ENCODE results near the gene SPIB. TPM values are rescaled to one million over a fixed set of nuclear protein-coding genes. Genes with fewer than 3 reads are reported as not detected.

The SPIB gene
- 1.00 TPM for polyA plus RNA-seq (ENCODE audit: insufficient read length)
- long read RNA-seq, donor 1, partial matches to known transcripts = 0 of 2 reads
- long read RNA-seq, donor 1, other reads (novel, unspliced or antisense) = 0 of 2 reads
- long read RNA-seq, donor 2, partial matches to known transcripts = 0 of 1 reads
- long read RNA-seq, donor 2, other reads (novel, unspliced or antisense) = 0 of 1 reads
- long read RNA-seq, donor 3, partial matches to known transcripts = 0 of 1 reads
- long read RNA-seq, donor 3, other reads (novel, unspliced or antisense) = 0 of 1 reads
- long read RNA-seq, donor 4 = 0 reads
- long read RNA-seq, donor 5, partial matches to known transcripts = 0 of 3 reads
- long read RNA-seq, donor 5, other reads (novel, unspliced or antisense) = 0 of 3 reads
- long read RNA-seq, donor 6 = 0 reads
- long read RNA-seq, donor 7, partial matches to known transcripts = 0 of 3 reads
- long read RNA-seq, donor 7, other reads (novel, unspliced or antisense) = 0 of 3 reads
- long read RNA-seq, donor 8 = 0 reads

- no peak for DNase-seq
Observed at GRCh38 chr19:50418176-50419021, at the start of gene SPIB. SPIB (plus strand) TSS chr19:50418938; CDS start chr19:50418963, 25 bp downstream.

DNA sequence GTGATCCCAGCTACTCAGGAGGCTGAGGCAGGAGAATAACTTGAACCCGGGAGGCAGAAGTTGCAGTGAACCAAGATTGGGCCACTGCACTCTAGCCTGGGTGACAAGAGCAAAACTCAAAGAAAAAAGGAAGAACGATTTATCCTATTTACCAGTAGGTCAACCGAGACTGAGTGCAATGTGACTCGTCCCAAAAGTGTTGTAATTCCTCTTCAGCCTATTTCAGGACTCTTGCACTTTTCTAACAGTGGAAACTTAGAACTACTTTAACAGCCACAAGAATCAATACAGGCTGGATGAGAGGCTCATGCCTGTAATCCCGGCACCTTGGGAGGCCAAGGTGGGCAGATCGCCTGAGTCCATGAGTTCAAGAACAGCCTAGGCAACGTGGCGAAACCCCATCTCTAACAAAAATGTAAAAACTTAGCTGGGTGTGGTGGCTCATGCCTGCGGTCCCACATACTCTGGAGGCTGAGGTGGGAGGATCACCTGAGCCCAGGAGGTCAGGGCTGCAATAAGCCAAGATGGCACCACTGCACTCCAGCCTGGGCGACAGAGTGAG lies 46.7 kb upstream of the SPIB start:
- DNase-seq = no peak

DNA sequence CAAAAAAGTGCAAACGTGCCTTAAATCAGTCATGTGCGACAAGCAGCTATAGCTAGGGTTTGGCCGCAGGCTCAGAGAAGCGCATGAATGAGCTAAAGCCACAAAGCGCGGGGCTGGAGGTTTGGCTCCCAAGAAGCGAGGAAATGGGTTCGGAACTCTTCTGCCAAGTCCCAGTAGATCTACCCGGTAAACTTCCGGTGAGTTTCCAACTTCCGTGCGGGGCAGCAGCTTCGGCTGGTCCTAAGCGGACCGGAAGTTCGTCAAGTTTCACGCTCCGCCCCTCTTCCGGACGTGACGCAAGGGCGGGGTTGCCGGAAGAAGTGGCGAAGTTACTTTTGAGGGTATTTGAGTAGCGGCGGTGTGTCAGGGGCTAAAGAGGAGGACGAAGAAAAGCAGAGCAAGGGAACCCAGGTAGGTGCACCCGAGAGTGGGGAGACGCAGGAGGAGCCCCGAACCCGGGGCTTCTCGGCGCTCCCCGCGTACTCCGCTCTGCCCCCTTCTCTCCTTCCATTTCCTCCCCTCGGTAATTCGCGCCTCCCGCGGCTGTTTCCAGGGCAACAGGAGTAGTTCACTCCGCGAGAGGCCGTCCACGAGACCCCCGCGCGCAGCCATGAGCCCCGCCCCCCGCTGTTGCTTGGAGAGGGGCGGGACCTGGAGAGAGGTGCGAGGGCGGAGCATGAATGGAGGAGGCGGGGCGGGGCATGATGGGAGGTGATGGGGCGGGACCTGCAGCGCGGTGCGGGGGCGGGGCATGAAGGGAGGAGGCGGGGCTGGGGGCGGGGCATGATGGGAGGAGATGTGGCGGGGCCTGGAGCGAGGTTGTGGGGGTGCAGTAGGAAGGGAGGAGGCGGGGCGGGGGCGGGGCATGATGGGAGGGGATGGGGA lies 42.3 kb upstream of the SPIB start, which contains the start of gene NR1H2:
TSS of gene NR1H2 (plus strand) at position 292 of the 885 bp plus-strand sequence. CDS start 1,149 bp downstream, outside the sequence.
- peak; percentile 94 for DNase-seq

DNA sequence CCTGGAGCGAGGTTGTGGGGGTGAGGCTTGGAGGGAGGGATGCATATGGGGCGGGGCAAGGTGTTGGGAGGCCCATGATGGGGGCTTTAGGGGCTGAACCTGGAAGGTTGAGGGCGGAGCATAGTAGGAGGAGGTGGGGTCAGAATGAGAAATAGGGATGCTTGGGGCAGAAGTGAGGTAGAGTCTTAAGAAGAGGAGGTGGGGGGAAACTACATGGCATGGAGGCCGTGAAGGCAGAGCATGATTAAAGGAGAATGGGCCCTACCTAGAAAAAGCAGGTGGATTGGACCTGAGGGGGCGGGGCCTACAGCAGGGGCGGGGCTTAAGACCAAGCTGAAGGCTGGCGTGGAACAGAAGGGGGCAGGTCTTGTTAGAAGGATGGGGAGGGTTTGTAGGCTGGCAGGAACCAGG lies 41.7 kb upstream of the SPIB start:
- no peak for DNase-seq

DNA sequence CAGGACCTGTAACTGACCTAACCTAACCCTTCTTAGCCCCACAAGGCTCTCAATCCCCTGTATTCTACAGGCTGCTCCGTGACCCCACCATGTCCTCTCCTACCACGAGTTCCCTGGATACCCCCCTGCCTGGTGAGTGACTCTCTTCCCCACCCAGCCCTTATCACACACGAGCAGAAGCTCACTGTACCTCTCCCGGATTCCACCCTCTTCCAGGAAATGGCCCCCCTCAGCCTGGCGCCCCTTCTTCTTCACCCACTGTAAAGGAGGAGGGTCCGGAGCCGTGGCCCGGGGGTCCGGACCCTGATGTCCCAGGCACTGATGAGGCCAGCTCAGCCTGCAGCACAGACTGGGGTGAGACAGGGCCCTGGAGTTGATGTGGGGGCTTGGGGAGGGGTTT lies 41.2 kb upstream of the SPIB start:
- no peak for DNase-seq

DNA sequence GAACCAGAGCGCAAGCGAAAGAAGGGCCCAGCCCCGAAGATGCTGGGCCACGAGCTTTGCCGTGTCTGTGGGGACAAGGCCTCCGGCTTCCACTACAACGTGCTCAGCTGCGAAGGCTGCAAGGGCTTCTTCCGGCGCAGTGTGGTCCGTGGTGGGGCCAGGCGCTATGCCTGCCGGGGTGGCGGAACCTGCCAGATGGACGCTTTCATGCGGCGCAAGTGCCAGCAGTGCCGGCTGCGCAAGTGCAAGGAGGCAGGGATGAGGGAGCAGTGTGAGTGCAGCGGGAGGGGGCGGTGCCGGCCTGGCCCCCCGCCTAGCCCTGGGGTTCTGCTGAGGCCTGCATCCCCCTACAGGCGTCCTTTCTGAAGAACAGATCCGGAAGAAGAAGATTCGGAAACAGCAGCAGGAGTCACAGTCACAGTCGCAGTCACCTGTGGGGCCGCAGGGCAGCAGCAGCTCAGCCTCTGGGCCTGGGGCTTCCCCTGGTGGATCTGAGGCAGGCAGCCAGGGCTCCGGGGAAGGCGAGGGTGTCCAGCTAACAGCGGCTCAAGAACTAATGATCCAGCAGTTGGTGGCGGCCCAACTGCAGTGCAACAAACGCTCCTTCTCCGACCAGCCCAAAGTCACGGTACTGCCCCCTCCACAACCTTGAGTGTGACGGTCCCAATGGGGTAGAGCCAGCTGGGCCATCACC lies 40.4 kb upstream of the SPIB start:
- DNase-seq = no peak

GRCh38 chr19:50378863-50379236 lies 39.9 kb upstream of the SPIB start:
- DNase-seq = no peak

DNA sequence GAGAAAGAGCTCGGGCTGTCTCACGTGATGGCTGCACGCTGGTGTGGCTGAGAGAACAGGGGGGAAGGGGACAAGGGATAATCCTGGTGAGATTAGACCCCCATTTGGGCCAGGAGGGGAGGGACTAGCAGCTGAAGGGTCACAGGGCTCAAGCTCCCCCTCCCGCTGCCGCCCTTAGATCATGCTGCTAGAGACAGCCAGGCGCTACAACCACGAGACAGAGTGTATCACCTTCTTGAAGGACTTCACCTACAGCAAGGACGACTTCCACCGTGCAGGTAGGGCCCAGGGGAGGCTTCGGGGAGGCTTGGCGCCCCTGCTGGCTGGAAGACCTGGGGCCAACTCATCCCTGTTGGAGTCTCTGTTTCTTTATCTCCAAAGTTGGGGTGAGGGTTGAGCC lies 39.1 kb upstream of the SPIB start:
- no peak for DNase-seq

GRCh38 chr19:50380137-50380536 lies 38.6 kb upstream of the SPIB start:
- DNase-seq = no peak

DNA sequence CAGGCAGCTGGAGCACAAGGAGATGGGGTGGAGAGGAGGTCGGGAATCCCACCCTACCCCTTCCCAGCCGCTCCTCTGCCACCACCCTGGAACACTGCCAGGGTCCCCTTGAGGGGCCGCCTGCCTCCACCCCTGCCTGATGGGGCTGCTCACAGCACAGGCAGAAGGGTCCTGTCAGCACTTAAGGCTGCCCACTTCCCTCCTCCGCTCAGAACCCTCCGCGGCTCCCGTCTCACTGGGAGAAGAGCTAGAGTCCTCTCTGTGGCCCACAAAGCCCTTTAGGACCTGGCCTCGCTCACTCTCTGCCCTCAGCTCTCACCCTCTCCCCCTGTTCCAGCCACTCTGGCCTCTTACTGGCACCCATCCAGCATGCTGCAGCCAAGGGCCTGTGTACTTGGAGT lies 38.0 kb upstream of the SPIB start:
- no peak for DNase-seq

DNA sequence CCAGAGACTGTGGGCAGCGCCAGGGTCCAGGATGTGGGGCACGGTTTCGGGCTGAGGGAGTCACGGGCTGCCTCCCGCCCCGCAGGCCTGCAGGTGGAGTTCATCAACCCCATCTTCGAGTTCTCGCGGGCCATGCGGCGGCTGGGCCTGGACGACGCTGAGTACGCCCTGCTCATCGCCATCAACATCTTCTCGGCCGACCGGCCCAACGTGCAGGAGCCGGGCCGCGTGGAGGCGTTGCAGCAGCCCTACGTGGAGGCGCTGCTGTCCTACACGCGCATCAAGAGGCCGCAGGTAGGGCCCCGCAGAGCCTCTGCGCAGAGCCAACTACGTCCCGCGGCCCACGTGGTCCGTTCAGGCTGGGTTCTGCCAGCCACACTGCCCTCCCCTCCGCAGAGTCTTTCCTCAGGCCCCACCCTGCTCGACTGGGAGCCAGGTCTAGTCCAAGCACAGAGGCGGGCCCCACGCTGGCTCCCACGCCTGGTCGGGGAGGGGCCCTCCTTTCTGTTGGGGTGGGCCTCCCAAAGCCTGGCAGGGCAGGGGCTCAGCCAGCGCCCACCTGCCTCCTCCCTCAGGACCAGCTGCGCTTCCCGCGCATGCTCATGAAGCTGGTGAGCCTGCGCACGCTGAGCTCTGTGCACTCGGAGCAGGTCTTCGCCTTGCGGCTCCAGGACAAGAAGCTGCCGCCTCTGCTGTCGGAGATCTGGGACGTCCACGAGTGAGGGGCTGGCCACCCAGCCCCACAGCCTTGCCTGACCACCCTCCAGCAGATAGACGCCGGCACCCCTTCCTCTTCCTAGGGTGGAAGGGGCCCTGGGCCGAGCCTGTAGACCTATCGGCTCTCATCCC lies 36.6 kb upstream of the SPIB start:
- DNase-seq = no peak

GRCh38 chr19:50383001-50383851 lies 35.5 kb upstream of the SPIB start:
- no peak for DNase-seq

DNA sequence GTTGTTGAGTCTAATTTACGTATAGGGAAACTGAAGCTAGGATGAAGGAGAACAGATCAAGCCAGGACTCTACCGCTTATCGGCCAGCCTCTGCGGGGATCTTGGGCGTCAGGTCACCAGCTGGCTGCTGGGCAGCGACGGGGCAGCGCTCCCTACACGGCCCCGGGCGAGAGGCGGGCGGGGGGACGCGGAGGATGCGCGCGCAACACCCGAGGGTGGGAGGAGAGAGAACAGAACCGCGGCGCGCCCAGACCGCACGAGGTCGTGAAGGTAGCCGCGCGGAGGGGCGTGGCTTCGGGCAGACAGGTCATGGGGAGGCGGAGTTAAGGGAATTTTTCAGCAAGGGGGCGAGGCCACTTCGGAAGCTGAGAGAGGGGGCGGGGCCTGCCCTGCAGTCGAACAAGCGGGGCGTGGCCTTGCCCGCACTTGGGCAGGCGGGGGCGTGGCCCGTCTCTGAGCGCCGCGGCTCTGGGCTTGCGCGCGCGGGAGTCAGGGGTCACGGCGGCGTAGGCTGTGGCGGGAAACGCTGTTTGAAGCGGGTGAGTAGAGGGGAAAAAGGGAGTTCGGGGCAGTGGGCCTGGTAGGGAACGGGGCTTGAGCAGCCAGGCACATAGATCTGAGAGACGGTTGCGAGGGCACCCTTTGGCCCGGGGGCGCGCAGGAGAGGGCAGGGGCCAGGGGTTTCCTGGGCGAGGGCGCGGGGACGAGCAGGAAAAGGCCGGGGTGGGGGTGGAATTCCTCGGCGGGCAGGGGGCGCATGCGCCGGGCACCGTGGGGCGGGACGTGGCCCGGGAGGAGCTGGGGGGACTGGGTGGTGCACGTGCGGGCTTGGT lies 34.7 kb upstream of the SPIB start, which contains the start of gene POLD1:
TSS of gene POLD1 (plus strand) at position 496 of the 833 bp plus-strand sequence. CDS start 14,505 bp downstream, outside the sequence.
- DNase-seq = peak; percentile 95

GRCh38 chr19:50384685-50385535 lies 33.8 kb upstream of the SPIB start:
- no peak for DNase-seq

- DNase-seq = no peak
Observed at GRCh38 chr19:50387176-50387867, 31.4 kb upstream of the SPIB start.

- no peak for DNase-seq
Observed at GRCh38 chr19:50387868-50388245, 30.9 kb upstream of the SPIB start.
